T-helper 2 cell treated with Interferon-gamma antibody and Interleukin-4, amounts not matched to agents 100 ng/mL and 5 ng/mL, for 36 hours (primary cell): ENCODE results near the gene SUPV3L1. TPM values are rescaled to one million over a fixed set of nuclear protein-coding genes. Genes with fewer than 3 reads are reported as not detected.
"Not testable (repeated sequence)": the region's sequence is repeated elsewhere in the genome, so short reads cannot be mapped to it uniquely, and the experiment has no call there.

Source experiments
- intact Hi-C: fragments of 100-400 bp; cut with micrococcal nuclease; formaldehyde crosslinking; loops from one replicate; pipeline ENCODE4 v1.15.1; 2023
- total RNA-seq: library from RNA; stranded (reverse); gene quantifications from 2 replicates; pipeline ENCODE4 v1.2.3, GENCODE V29; 2022

Gene SUPV3L1
- total RNA-seq, 1 donor from 2014 or later, result 43.8 TPM

GRCh38 chr10:69228151-69228550 is 48.1 kb downstream of the SUPV3L1 start:
- intact Hi-C loops, result no loop called here

DNA sequence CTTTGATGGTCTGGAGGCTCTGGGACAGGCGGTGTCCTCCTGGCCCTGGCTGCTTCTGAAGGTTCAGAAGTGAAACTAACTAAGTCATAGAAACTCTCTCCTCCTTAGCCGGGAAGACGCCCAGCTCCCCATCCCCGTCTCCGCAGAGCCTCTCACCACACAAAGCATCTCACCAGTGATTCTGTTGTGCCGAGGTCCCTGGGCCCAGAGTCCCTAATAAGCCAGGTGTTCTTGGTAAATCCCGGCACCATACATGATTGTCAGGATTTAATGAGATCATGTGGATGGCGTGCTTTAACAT is 49.5 kb downstream of the SUPV3L1 start:
- intact Hi-C loops, result no loop called here

DNA sequence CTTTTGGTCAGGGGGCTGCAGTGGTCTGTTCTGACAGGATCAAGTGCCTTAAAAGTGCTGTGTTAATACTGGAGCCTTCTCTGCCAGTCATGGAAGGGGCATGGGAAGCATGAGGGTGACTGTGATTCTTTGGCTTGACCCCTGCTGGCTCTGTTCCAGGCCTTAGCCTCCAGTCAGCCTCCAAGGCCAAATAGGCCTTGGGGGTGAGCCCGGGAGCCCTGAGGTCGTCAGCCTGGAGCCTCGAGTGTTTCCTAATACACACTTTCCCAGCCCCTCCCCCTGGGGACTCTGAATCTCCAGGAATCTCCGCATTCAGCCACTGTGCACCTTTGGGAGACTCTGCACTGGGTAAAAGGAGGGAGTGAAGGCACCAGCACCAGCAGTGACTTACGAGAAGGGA is 50.1 kb downstream of the SUPV3L1 start:
- intact Hi-C loops, result no loop called here

GRCh38 chr10:69232252-69232651 is 52.2 kb downstream of the SUPV3L1 start:
- intact Hi-C loops, result no loop called here

DNA sequence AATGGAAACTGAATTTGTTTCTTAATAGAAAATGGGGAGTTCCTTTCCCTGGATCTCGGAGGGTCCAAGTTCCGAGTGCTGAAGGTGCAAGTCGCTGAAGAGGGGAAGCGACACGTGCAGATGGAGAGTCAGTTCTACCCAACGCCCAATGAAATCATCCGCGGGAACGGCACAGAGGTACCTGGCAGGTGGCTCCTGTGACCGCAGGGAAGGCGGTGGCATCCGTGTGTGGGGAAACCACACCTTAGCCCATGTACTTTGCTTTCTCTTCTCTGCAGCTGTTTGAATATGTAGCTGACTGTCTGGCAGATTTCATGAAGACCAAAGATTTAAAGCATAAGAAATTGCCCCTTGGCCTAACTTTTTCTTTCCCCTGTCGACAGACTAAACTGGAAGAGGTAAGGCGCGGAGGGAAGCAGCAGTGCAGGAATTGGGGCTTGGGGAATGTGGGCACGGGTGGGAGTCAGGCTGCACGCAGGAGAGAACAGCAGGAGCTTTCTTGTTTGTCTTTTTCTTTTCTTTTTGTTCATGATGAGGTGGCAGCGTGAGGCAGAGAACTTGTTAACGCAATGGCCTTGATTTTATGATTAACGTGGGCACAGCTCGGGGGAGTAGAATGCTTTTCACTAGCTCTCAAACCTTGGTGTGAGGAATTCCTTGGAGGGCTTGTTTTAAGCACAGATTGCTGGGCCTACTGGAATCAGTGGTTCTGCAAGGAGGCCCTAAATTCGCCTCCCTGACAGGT is 52.9 kb downstream of the SUPV3L1 start:
- intact Hi-C loops, result no loop called here

- intact Hi-C loops, result no loop called here
Measured at GRCh38 chr10:69234447-69234846, 54.4 kb downstream of the SUPV3L1 start.

DNA sequence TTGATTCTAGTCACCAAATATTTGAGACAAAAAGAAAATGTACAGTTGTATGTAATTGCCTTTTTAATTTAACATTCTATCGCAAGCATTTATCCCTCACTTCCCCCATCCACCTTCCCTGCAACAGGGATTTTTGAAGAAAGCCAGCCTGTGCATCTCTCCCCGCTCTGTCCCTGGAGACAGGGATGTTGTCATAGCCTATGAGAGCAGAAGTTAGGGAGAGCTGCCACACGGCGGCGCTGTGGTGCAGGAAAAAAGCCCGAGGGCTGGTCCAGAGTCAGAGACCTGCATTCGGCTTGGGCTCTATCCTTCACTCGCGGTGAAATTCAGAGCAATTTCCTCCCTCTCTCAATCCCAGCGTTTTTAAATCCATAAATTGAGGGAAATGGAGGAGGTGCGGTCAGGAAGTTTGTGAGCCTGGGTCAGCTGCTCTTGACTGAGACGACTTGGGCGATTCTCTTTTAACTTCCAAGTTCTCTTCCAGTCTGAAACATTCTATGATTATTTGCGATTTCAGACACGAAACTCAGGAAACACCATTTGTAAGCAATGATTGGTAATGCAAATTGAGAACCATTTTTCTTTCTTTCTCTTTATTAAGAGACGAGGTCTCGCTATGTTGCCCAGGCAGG is 57.6 kb downstream of the SUPV3L1 start:
- intact Hi-C loops, result loop anchor here (1.0 to 5.0 kb wide), 5 partner anchors 80 to 400 kb away; no protein-coding TSS in a partner anchor

DNA sequence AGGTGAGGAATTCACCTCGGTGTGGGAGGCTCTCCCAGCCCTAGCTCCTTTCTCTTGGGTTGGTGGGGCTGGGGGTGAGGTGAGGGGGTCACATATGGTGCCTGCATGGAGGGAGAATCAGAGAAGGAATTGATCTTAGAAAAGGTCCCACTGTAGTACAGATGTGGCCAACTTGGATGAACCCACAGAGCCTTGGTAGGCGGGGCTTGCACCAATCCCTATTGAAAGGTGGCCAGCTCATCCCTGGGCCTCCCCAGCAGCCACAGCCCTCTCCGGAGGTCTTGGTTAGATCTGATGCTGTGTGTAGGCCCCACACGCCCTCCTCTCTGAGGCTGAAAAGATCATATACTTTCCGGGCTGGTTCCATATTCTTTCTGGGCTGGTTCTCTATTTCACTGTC is 59.1 kb downstream of the SUPV3L1 start:
- intact Hi-C loops, result loop anchor here (5.0 kb wide), 2 partner anchors 78 to 398 kb away; no protein-coding TSS in a partner anchor

DNA sequence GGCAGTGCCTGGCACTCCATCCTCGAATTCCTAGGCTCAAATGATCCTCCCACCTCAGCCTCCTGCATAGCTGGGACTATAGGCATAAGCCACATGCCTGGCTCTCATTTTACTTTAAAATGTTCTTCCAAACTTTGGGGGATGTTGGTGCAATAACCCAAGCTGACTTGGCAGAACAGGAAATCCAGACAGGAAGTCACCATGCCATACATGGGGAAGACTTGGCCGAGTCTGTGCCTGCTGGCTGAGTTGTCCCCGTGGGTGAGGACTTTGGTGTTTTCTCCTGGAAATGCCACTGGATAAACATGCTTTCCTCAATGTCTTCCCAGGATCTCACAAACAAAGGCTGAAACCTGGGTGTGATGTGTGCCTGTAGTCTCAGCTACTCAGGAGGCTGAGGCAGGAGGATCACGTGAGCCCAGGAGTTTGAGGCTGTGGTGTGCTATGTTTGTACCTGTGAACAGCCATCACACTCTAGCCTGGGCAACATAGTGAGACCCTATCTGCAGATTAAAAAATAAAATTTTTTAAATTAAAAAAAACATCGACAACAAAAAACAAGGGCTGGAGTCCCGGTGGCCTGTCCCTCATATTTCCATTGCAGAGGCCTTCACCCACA is 59.9 kb downstream of the SUPV3L1 start:
- intact Hi-C loops, result loop anchor here (5.0 kb wide), 2 partner anchors 77 to 397 kb away; no protein-coding TSS in a partner anchor

DNA sequence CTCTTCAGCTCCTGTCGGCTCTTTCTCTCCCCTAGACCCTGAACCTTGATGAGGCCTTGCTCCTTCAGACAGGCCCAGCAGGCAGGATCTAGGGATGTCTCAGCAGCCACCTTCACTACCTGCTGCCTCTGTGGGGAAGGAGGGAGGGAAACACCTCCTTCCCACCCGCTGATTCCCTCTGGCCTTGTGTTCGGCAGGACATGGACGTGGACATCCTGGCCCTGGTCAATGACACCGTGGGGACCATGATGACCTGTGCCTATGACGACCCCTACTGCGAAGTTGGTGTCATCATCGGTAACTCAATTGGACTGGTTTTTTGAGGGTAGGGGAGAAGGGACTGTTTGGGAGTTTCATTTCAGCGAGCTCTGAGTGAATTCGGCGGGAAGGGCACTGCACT is 60.4 kb downstream of the SUPV3L1 start:
- intact Hi-C loops, result no loop called here

DNA sequence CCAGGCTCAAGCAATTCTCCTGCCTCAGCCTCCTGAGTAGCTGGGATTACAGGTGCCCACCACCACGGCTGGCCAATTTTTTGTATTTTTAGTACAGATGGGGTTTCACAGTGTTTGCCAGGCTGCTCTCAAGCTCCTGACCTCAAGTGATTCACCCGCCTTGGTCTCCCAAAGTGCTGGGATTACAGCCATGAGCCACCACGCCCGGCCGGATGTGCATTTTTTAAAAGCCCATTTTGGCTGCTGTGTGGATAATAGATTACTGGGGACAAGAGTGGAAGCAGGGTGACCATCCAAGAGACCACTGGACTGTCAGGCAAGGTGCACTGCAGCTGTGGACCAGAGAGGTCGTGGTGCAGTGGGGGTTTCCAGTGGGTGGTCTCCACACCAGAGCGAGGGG is 61.5 kb downstream of the SUPV3L1 start:
- intact Hi-C loops, result no loop called here

DNA sequence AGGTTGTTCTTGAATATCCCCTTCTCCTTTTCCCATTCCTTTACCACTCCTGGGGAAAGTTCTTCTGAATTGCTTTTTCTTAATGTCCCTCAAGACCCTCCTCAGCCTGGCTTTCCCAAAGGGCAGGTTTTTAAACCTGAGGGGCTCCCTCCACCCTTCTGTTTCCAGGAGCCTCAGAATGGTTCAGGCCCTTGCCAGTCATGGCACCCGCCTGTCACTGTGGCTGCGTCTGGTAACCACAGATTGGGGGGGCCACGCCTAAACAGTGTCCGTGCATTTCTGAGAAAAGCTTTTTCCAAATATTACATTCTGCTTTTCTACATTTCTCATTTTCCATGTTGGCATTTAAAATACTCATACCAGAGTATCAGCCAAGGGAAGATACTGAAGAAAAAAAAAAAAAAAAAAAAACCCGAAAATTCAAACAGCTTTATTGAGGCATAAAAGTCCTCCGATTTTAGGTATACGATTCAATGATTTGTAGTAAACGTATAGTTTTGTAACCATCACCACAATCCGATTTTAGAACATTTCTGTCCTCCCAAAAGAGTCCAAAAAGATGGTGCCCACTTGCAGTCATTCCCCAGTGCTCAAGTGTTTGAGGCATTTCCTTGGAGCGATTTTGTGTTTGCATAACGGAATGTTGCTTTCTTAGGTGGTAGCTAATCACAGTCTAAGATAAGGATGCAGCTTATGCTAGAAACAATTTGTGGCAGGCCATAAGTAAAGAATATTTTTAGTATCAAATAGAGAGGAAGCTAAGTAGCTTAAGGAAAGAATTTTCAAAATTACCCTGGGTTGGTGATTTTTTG is 62.2 kb downstream of the SUPV3L1 start:
- intact Hi-C loops, result no loop called here

DNA sequence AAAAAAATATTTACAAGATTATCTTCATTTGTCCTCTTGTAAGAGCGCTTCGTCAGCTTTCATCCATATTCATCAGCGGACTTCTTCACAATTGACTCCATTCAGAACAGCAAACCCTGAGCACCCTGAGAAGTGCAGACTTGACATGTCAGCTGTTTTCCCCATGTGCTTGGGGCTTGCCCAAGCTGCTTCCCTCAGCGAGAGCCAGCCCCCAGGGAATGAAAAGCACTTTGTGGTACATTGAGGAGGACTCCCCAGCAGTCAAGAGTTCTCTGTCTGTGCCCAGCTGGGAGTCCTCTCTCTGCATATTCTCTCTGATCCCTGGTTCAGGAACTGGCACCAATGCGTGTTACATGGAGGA is 62.8 kb downstream of the SUPV3L1 start:
- intact Hi-C loops, result no loop called here

GRCh38 chr10:69243817-69244216 is 63.8 kb downstream of the SUPV3L1 start:
- intact Hi-C loops, result no loop called here

DNA sequence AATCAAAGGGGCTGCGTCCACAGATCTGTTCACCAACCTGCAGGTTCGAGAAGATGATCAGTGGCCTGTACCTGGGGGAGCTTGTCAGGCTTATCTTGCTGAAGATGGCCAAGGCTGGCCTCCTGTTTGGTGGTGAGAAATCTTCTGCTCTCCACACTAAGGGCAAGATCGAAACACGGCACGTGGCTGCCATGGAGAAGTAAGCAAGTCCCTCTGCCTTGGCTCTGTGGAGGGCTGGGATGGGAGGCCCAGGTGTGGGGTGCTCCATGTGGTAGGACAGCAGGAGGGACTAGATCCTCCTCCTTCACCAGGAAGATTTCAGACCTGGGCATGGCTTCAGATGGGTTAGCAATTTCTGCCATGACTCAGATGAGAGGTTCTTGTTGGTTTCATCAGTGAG is 66.0 kb downstream of the SUPV3L1 start:
- intact Hi-C loops, result no loop called here

DNA sequence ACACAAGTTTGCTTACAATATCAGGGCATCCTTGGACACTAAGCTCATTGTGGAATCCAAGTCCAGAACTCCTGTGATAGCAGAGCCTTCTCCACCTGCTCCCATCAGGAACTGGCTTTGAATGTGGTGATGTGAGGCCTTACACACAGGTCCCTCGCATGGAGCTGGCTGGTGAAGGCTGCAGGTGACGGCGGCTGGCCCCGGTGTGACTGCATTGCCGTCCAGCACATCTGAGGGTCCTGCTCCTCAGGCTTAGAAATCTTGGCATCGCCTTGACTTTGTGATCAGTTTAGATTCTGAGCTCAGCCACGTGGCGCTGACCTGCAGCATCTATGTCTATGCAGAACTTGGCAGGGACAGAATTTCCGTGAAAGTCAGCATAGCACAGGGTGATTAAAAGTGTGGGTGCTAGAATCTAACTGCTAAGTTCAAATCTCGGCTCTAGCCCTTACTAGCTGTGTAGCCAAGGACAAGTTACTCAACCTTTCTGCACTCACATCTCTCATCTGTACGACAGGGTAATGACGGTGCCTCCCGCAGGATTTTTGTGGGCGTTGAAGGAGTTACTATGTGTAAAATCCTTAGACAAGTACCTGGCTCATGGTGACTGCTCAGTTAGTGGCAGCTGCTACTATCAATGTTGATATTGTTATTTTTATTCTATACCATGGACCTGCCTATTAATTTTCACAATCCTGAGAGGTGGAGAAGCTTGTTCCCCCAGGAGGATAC is 66.7 kb downstream of the SUPV3L1 start:
- intact Hi-C loops, result no loop called here

GRCh38 chr10:69247313-69247710 is 67.3 kb downstream of the SUPV3L1 start:
- intact Hi-C loops, result no loop called here

DNA sequence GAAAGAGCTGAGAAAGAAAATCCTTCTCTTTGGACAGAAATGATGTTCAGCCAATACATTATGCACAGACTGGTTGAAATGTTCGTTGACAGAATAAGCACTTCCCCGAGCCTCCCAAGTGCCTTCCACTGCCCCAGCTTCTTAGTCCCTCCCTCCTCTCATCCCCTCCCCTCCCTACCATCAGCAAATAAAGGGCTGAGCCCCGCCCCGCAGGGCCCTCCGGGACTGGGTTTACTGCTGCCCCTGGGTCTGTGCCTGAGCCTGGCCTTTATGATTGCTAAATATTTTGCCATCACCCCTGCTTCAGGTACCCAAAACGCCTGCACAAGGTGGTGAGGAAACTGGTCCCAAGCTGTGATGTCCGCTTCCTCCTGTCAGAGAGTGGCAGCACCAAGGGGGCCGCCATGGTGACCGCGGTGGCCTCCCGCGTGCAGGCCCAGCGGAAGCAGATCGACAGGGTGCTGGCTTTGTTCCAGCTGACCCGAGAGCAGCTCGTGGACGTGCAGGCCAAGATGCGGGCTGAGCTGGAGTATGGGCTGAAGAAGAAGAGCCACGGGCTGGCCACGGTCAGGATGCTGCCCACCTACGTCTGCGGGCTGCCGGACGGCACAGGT is 68.2 kb downstream of the SUPV3L1 start:
- intact Hi-C loops, result no loop called here

DNA sequence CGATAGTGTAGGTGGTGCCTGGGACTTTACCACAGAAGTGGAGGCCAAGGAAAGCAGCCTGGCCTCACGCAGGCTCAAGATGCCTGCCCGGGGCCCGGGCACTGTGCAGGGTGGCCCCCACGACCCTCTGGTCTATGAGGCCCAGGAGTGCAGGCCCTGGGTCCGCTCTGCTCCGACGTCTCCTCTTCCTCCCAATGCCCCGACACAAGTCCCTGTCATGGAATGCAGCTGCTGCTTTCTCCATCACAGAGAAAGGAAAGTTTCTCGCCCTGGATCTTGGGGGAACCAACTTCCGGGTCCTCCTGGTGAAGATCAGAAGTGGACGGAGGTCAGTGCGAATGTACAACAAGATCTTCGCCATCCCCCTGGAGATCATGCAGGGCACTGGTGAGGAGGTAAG is 70.0 kb downstream of the SUPV3L1 start:
- intact Hi-C loops, result no loop called here

GRCh38 chr10:69251417-69251816 is 71.4 kb downstream of the SUPV3L1 start:
- intact Hi-C loops, result not testable (repeated sequence)

GRCh38 chr10:69253171-69253570 is 73.1 kb downstream of the SUPV3L1 start:
- intact Hi-C loops, result no loop called here
